HG03196 (cell line): ENCODE measurements around the gene ENTHD1.
"Not testable (repeated sequence)": the region's sequence is repeated elsewhere in the genome, so short reads cannot be mapped to it uniquely, and the experiment has no call there.

Experiments
- ATAC-seq: cut with Tn5 transposase; IDR thresholded peaks from one replicate; pipeline ENCODE4 v1.9.1; 2021; ENCODE audit not compliant: unreplicated experiment

Gene ENTHD1

GRCh38 chr22:39901565-39902146 lies 8.1 kb upstream of the ENTHD1 start:
- no peak for ATAC-seq

DNA sequence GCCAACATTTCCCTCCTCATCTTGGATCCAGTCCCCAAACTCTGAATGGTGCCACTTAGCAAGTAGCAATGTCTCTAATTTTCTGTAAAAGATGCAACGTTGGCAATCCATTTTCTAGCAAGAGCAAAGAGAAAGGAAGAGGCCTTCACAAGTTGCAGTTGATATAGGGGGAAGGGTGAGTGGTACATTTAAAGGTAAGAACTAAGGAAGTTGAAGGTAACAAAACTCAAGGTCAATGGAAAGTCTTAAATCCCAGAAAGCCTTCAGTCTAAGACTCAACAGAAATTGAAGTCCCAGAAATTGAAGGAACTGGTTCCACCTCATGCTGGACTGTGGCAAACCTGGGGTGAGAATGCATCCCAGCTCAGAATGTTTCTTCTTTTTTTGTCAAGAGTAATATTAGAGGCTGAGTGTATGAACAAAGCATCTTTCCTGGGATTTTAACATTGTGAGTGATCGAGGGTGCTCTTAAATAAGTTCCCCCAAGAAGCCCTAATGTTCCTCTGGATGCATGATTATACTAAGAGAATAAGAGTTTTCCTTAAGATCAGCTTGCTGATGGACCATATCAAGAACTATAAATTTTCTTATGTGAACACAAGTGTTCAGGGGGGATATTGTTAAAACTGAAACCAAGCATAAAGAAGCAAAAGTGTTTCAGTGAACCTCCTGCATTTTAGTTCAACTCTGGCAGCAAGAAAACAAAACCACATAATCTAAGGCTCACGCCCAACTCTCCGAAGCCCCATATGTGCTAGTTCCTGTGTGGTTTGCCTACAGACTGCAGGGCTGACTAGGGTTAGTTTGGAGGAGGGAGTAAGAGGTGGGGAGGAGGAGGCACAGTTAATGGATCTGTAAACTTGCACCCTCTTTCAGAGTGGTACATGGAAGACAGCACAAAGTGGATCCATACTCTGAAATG lies 7.0 kb upstream of the ENTHD1 start, which contains the start of gene GRAP2:
TSS of gene GRAP2 (plus strand) at position 779 of the 922 bp plus-strand sequence. CDS start 46,023 bp downstream, outside the sequence.
- peak; percentile 69 for ATAC-seq

DNA sequence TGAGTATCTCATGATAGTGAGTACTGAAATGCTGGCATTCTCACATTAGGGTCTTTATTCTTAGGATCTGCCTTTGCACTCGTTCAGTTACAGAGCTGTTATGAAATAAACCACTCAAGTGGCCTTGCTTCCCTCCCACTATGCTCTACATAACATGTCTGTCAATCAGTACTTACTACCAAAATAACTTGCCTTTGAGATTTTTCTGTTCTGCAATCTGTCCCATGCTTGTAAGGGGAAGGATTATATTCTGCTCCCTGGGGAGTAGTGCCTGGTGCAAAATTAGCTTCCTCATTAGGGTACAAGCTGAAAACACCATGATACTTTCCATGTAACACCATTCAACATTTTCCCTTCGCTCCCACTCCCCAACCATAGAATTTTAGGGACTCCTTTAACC lies 5.4 kb upstream of the ENTHD1 start:
- ATAC-seq: peak; percentile 60

- no peak for ATAC-seq
Measured at GRCh38 chr22:39897841-39898240, 4.3 kb upstream of the ENTHD1 start.

DNA sequence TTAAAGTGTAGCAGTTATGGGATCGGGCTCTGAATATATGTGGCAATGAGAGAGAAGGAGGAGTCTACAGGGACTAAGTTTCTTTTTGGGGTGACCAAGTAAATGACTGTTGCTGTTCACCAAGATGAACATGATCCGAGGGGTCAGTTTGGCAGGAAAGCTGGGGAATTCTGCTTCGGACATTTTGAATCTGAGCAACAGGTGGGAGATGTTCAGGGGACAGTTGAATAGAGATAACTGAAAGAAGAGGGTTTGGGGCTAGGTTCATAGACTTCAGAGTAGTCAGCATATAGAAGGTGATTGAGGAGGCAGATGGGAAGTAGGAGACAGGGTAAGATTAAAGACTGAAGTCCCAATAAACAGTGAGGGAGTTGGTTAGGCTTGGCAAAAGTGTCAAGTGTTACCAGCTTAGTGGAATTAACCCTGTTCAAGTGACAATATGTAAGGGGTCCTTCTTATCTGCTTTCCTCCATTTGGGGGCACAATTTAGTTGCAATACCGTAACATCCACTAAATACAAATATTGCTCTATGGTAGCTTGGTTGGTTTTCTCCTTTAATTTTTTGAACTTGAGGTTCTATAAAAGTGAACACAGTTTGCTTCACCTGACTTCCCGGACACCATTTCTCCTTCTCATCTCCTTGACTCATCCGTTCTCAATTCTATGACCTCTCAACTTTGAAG lies 2.9 kb upstream of the ENTHD1 start:
- no peak for ATAC-seq

- ATAC-seq: no peak
Measured at GRCh38 chr22:39895682-39896081, 2.1 kb upstream of the ENTHD1 start.

GRCh38 chr22:39894554-39895092 lies 1.1 kb upstream of the ENTHD1 start:
- ATAC-seq: no peak

GRCh38 chr22:39889924-39890323 lies 3.6 kb downstream of the ENTHD1 start:
- ATAC-seq: not testable (repeated sequence)

DNA sequence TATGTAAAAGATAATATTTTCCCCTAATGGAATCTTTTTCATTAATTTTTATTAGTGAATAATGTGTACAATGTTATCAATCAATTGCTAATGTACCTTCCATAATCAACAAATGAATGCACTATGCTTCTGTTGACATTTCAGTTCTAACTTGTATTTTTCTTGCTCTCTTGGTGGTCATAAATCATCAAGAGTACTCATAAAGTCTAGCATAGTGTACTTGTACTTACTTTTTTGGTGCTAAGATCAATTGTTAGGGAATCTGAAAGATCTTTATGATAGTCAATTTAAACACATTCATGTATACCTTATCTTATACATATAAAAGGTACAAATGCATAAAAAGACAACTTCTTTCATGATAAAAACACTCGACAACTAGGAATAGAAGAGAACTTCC lies 10.5 kb downstream of the ENTHD1 start:
- ATAC-seq: no peak

DNA sequence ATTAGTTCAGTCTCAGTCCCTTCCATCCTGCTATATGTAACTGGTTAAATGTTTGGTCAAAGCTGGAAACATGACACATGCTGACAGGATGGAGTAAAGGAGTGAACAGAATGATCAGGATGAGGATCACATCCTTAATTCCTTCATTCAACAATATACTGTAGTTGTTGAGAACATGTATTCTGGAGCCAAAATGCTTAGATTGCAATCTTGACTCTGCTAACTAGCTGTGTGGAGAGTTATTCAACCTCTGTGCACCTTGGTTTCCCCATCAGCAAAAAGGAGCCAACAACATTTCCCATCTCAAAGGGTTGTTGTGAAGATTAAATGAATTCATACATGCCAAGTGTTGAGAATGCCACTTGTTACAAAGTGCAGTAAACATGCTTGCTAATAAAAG lies 12.8 kb downstream of the ENTHD1 start:
- ATAC-seq: no peak

DNA sequence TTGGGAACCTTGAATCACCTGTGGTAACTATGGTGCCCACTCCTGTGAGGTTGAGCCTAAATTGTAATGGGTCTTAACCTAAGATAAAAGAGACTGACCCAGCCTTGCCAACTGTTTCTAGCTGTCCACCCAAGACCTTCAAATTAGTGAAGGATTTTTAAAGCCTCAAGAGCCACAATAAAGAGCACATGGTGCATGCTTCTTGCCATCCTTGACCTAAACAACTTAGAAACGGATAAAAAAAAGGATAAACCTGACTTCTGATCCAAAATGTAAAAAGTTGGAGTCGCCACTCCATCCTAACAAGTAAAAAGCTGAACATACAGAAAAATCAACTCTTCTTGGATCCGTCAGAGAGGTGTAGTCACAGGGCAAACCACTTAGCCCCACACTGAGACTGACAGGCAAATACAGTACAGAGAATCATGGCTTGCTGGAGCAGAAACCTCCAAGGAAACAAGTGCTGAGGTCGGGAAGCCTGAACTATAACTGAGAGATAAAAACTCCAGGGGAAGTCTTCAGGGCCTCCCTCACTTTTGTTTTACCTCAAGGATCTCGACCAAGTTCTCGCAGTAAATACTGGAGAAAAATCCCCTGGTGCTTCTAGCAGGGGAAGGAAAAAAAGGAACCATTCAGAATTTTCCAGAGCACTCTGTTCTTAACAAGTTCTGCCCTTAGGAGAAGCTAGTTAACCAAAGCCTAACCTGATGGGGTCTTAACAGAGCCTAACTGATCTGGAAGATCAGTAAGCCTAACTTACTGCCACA lies 16.3 kb downstream of the ENTHD1 start:
- no peak for ATAC-seq

DNA sequence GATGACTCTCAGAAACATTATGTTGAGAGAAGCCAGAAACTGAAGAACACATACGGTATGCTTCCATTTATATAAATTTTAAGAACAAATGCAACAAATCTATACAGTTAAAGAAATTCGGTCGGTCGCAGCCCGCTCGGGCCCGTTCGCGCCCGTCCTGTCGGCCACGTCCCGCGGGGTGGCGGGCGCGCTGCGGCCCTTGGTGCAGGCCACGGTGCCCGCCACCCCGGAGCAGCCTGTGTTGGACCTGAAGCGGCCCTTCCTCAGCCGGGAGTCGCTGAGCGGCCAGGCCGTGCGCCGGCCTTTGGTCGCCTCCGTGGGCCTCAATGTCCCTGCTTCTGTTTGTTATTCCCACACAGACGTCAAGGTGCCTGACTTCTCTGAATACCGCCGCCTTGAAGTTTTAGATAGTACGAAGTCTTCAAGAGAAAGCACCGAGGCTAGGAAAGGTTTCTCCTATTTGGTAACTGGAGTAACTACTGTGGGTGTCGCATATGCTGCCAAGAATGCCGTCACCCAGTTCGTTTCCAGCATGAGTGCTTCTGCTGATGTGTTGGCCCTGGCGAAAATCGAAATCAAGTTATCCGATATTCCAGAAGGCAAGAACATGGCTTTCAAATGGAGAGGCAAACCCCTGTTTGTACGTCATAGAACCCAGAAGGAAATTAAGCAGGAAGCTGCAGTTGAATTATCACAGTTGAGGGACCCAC lies 18.2 kb downstream of the ENTHD1 start:
- not testable (repeated sequence) for ATAC-seq

DNA sequence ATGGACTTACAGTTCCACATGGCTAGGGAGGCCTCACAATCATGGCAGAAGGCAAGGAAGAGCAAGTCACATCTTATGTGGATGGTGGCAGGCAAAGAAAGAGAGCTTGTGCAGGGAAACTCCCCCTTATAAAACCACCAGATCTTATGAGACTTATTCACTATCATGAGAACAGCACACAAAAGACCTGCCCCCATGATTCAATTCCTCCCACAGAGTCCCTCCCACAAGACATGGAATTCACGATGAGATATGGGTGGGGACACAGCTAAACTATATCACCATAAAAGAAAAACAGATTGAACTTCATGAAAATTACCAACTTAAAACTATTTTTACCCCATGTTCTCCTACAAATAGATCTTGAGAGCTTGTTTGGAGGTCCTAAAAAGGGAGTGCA lies 19.6 kb downstream of the ENTHD1 start:
- ATAC-seq: no peak

DNA sequence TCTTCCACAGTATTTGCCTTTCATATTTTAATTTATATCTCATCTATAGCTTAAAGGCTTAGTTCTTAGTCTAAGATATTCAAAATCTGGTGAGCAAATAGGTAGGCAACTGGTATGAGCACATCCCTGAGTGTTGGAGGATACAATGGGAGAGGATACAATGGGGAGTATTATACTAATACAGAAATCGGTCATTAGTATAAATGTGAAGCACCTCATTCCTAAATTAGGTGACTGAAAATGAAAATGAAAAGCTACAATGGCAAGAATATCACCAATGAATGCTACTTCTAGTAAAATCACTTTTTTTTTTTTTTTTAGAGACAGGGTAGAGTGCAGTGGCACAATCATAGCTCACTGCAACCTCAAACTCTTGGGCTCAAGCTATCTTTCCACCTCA lies 21.0 kb downstream of the ENTHD1 start:
- no peak for ATAC-seq

GRCh38 chr22:39871008-39871798 lies 22.4 kb downstream of the ENTHD1 start:
- no peak for ATAC-seq

DNA sequence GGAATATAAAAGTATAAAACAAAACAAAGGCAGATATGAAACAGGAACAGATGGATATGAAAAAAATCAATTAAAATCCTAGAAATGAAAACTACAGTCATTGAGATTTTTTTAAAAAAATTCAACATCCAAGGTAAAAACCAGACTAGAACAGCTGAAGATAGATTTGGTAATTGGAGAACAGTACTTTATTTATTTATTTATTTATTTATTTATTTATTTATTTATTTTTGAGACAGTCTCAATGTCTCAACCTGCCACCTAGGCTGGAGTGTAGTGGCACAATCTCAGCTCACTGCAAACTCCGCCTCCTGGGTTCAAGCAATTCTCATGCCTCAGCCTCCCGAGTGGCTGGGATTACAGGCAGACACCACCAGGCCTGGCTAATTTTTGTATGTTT lies 23.8 kb downstream of the ENTHD1 start:
- not testable (repeated sequence) for ATAC-seq

DNA sequence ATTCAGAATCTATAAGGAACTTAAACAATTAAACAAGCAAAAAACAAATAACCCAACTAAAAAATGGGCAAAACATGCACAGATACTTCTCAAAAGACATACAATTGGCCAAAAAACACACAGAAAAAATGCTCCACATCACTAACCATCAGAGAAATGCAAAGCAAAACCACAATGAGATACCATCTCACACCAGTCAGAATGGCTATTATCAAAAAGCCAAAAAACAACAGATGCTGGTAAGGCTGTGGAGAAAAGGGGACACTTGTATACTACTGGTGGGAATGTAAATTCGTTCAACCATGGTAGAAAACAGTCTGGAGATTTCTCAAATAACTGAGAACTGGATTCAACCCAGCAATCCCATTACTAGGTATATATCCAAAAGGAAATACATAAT lies 24.8 kb downstream of the ENTHD1 start:
- no peak for ATAC-seq

GRCh38 chr22:39859903-39860588 lies 33.5 kb downstream of the ENTHD1 start:
- ATAC-seq: no peak

GRCh38 chr22:39856588-39856987 lies 37.0 kb downstream of the ENTHD1 start:
- ATAC-seq: no peak
